SJCRH30 (cell line): ENCODE measurements around the gene VCP. TPM values are rescaled to one million over a fixed set of nuclear protein-coding genes. Genes with fewer than 3 reads are reported as not detected.
A peak's percentile ranks its signal among the peaks of the same experiment; 100 is the strongest.

Experiments
- DNase-seq, 2 experiments: peaks; one replicate each; pipeline ENCODE4 v3.0.0-alpha.2; 2015 to 2020
- H3K27ac ChIP-seq: fragments of 250-450 bp; sonication (Bioruptor Pico); 2 replicates; pipeline ENCODE4 v1.5.1; 2020; ENCODE audit warnings: mild to moderate bottlenecking, moderate library complexity
- H3K27me3 ChIP-seq: fragments of 250-450 bp; sonication (Bioruptor Pico); 2 replicates; pipeline ENCODE4 v1.5.1; 2020; ENCODE audit warnings: mild to moderate bottlenecking, moderate library complexity
- H3K36me3 ChIP-seq: fragments of 250-450 bp; sonication (Bioruptor Pico); 2 replicates; pipeline ENCODE4 v1.5.1; 2020; ENCODE audit warnings: mild to moderate bottlenecking, moderate library complexity
- H3K4me1 ChIP-seq: fragments of 250-450 bp; sonication (Bioruptor Pico); 2 replicates; pipeline ENCODE4 v1.5.1; 2020; ENCODE audit warnings: mild to moderate bottlenecking, moderate library complexity
- H3K4me3 ChIP-seq: fragments of 250-450 bp; sonication (Bioruptor Pico); 2 replicates; pipeline ENCODE4 v1.5.1; 2020; ENCODE audit warnings: mild to moderate bottlenecking, moderate library complexity
- H3K9me3 ChIP-seq: fragments of 250-450 bp; sonication (Bioruptor Pico); replicated peaks from 2 replicates; pipeline ENCODE4 v1.5.1; 2020; ENCODE audit warnings: mild to moderate bottlenecking, moderate library complexity
- total RNA-seq: library from RNA; depleted of rRNA; stranded (reverse); fragments of >200 nt; shearing (Covaris generic); gene quantifications from 2 replicates; pipeline ENCODE4 v1.2.3, GENCODE V29; 2014

VCP gene
- total RNA-seq, 1 experiment from 2014 or later, result 219 TPM

DNA sequence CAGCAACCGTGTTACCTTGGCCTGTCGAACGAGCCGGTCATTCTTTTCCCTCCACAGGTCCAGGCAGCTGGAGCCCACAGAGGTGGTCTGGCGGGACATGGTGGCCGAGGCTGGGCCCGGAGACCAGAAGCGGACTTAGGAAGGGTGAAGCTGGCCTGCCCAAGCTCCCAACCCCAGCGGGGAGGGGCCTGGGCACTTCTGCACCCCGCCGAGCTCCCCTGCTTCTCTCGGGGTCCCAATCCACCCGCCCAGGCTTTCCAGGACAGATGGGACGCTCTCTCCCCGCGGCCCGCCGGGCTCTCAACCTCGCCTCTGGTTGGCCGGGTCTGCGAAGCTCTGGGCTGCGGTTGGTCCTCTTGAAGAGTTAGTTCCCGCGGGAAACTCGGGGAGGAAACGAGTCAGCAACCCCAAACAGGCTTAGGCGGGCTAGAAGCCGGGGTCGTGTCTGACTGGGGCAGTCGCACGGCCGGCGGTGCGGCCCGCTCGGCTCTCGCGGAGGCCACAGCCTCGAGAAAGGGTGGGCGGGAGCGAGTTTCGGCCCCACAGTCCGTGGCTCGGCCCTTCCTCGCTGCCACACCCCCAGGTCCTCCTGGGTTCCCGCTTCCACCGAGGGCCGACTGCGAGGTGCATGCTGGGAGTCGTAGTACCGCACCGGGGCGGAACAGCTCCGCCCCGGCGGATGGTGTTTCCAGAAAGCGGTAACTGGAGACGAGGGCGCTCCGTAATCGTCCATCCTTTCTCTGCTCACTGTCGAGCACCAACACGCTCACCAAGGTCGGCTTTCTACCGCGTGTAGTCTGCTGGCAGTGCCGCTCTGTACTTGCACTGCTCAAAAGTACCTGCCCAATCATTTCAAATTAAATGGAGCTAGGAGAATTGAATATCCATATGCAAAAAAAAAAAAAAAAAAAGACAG lies 7.3 kb upstream of the VCP start, which contains the start of gene FANCG:
TSS of gene FANCG (minus strand) at position 517 of the 916 bp plus-strand sequence. CDS start at position 99, 418 bp downstream.
- H3K27me3 ChIP-seq, result no peaks in the 10 kb centered on the region
- peaks cover 13% of the 10 kb centered on the region; the same call in 1 of the 2 replicates for H3K36me3 ChIP-seq
- peak within 1 kb of the TSS; percentile 90 for H3K27ac ChIP-seq

DNA sequence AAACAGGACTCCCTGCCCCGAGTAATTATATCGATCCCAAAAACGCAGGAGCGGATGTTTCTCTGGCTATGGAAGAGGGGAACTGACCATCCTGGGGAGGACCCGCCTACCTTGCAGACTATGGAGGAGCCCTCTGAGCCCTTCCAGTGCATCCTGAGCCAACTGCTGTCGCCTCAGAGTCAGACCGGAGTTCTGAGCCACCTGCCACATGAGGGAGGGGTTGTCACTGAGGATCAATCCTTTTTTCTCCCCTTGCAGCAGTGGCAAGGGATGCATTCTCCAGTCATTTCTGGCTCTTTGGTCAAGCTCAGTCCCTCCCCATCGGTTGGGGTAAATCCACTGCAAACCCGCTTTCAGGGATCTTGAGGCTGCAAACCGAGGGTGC lies 6.6 kb upstream of the VCP start:
- no peaks in the 10 kb centered on the region for H3K4me1 ChIP-seq
- H3K27ac ChIP-seq, result peak overlapping the region; percentile 90
- peak; percentile 10 to 37 for DNase-seq
- no peaks in the 10 kb centered on the region for H3K27me3 ChIP-seq
- H3K36me3 ChIP-seq, result peaks cover 16% of the 10 kb centered on the region; the same call in 1 of the 2 replicates
- no peaks in the 10 kb centered on the region for H3K9me3 ChIP-seq
- H3K4me3 ChIP-seq, result peak overlapping the region; percentile 70

More for the DNA sequence above, 7.3 kb upstream of the VCP start, which contains the start of gene FANCG:
- no peaks in the 10 kb centered on the region for H3K4me1 ChIP-seq
- DNase-seq, result peak; percentile 90 to 93
- H3K9me3 ChIP-seq, result no peaks in the 10 kb centered on the region
- peak within 1 kb of the TSS; percentile 70 for H3K4me3 ChIP-seq

DNA sequence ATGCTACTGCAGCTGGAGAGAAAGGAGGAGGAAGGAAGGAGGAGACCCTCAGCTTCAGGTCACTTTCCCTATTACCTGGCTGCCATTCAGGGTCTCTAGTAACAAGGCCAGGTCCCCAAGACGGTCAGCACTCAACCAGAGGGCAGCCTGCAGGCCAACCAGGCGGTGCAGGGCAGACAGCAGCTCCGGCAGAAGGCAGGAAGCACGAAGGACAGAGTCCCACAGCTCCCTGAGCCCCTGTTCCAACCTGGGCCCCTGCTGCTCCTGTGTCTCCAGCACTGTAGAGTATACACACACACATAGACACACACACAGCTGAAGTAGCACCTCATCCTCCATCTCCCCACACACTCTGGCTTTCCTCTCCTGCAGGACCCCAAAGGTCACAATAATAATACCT lies 5.6 kb upstream of the VCP start:
- Histone ChIP-seq H3K4me1 (no peaks in the 10 kb centered on the region), H3K27ac (no peak overlapping the region), H3K36me3 (peaks cover 25% of the 10 kb centered on the region; the same call in 1 of the 2 replicates), H3K9me3 (no peaks in the 10 kb centered on the region), H3K4me3 (peak overlapping the region; percentile 70), H3K27me3 (no peaks in the 10 kb centered on the region)
- DNase-seq, result no peak

DNA sequence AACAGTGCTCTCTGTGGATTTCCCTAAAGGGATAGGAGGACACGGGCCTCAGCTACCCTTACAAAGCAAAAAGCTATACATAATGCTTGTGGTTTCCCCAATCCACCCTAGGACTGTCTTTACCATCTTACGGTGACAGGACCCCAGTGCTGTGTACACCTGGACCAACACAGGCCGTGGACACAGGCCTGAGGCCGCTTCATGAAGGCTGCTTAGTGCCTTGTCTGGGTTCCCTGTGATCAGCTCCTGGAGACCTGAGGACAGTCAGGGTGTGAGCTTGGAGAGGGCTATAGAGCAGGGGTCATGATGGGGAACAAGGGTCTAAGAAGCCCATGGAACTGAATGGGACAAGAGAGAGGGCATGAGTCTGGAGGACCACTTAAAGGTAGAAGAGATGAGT lies 4.4 kb upstream of the VCP start:
- DNase-seq, result no peak
- Histone ChIP-seq H3K9me3 (no peaks in the 10 kb centered on the region), H3K4me1 (no peaks in the 10 kb centered on the region), H3K27me3 (no peaks in the 10 kb centered on the region), H3K27ac (no peak overlapping the region), H3K36me3 (peaks cover 25% of the 10 kb centered on the region; the same call in 1 of the 2 replicates), H3K4me3 (no peak overlapping the region)

DNA sequence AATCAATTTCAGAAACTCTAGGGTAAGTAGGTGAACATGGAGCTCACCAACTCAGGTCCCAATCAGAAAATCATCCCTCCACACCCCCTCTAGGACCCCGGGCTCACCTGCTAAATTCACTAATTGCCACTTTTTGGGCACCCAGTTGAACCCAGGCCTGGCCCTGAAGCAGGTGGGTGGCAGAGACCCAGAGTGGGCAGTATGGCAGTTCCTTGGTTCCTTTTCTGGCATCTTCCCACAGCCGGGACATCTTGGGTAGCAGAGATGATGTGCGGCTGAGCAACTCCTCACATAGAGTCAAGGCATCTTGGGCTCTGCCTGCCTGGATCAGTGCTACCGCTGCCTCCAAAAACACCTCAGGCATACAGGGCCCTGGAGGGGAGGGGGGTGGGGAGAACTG lies 2.9 kb upstream of the VCP start:
- Histone ChIP-seq H3K4me1 (no peaks in the 10 kb centered on the region), H3K27me3 (no peaks in the 10 kb centered on the region), H3K9me3 (no peaks in the 10 kb centered on the region), H3K4me3 (no peak overlapping the region), H3K36me3 (peaks cover 30% of the 10 kb centered on the region; the same call in 1 of the 2 replicates), H3K27ac (no peak overlapping the region)
- DNase-seq, result no peak

DNA sequence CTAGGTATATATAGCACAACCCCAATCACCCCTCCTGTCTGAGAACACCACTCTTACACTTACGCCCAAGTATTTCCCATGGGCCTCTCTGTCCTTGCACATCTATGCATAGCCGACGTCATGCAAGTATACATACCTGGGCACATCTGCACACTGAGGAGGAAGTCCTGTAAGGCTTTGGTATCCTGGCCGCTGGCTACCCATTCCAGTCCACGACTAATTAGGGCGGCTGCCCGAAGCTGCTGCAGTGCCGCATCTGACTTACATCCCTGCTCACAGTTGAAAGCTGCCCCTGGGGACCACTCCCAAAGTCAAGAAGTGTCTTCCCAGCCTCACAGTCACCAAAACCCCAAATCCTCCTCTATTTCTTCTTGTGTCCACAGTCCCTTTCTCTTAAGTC lies 2.4 kb upstream of the VCP start:
- Histone ChIP-seq H3K36me3 (peaks cover 34% of the 10 kb centered on the region; the same call in 1 of the 2 replicates), H3K4me3 (no peak overlapping the region), H3K4me1 (no peaks in the 10 kb centered on the region; the same call in 1 of the 2 replicates), H3K9me3 (no peaks in the 10 kb centered on the region), H3K27ac (no peak overlapping the region), H3K27me3 (no peaks in the 10 kb centered on the region)
- DNase-seq, result no peak

DNA sequence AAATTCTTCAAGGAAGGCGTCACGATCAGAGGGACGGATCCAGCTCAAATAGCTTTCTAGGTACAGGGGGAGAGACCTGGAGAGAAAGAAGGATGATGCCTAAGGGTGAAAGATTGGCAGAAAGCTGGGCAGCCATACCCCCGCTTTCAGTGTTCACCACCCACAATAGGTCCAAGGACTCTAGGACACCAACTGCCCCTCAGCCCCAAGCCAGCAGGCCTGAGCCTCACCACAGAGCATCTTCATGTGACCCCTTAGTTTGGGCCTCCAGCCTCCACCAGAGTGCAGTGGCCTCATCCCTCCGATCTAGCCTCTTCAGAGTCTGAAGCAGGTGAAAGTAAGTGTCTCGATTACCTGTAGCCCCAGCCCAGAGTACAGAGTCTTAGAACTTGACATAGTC lies 1.7 kb upstream of the VCP start:
- Histone ChIP-seq H3K9me3 (no peaks in the 10 kb centered on the region), H3K27ac (no peak overlapping the region), H3K27me3 (no peaks in the 10 kb centered on the region), H3K36me3 (peaks cover 37% of the 10 kb centered on the region; the same call in 1 of the 2 replicates), H3K4me1 (no peaks in the 10 kb centered on the region; the same call in 1 of the 2 replicates), H3K4me3 (no peak overlapping the region)
- no peak for DNase-seq

DNA sequence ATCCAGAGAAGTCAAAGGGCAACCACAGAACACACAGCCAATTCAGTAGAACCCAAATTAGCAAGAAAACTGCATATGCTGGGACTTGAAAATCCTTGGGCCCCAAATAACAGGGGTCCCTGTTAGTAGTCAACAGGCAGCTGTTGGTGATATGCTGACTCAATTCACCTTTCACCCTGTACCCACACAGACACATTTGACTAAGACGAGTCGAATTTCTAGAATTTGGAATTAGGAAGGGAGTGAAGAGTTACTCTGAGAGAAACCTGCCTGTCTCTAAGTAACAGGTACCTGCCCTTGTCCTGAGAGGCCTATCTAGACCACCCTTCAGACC lies 821 bp upstream of the VCP start:
- Histone ChIP-seq H3K36me3 (peaks cover 40% of the 10 kb centered on the region), H3K4me3 (no peak overlapping the region), H3K27me3 (no peaks in the 10 kb centered on the region), H3K27ac (peak overlapping the region; percentile 16; the same call in 1 of the 2 replicates), H3K4me1 (no peaks in the 10 kb centered on the region; the same call in 1 of the 2 replicates), H3K9me3 (no peaks in the 10 kb centered on the region)
- no peak for DNase-seq

DNA sequence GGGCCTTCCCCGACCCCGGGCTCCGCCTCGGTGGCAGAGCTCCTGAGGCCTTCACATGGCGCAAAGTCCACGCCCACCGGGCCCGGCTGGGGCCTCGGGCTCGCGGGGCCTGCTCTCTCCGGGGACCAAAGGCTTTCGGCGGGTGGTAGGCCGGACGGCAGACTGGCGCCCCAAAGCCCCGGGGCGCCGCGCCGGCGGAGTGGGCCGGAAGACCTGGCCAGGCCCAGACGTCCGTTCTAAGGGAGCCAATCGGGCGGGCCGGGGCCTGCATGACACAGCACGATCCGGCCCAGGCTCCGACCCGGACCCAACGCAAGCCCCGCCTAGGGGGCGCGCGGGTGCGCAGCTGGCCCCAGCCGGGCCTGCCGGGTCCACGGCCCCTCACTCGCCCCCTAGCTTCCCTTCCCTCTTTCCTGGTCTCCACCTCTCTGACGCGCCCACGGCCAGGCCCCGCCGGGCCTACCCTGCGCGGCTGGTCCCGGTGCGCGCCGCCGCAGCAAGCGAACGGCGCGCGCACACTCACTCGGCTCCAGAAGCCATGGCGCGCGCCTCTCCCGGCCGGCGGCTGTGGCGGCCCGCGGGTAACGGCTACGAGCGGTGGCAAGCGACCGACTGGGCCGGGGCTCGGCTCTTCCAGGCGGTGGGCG lies 488 bp downstream of the VCP start:
- H3K36me3 ChIP-seq, result peaks cover 51% of the 10 kb centered on the region
- H3K9me3 ChIP-seq, result no peaks in the 10 kb centered on the region
- H3K4me3 ChIP-seq, result peak overlapping the region; percentile 80
- no peaks in the 10 kb centered on the region; the same call in 1 of the 2 replicates for H3K4me1 ChIP-seq
- H3K27me3 ChIP-seq, result no peaks in the 10 kb centered on the region
- H3K27ac ChIP-seq, result peak overlapping the region; percentile 88
- peak; percentile 76 to 78 for DNase-seq

DNA sequence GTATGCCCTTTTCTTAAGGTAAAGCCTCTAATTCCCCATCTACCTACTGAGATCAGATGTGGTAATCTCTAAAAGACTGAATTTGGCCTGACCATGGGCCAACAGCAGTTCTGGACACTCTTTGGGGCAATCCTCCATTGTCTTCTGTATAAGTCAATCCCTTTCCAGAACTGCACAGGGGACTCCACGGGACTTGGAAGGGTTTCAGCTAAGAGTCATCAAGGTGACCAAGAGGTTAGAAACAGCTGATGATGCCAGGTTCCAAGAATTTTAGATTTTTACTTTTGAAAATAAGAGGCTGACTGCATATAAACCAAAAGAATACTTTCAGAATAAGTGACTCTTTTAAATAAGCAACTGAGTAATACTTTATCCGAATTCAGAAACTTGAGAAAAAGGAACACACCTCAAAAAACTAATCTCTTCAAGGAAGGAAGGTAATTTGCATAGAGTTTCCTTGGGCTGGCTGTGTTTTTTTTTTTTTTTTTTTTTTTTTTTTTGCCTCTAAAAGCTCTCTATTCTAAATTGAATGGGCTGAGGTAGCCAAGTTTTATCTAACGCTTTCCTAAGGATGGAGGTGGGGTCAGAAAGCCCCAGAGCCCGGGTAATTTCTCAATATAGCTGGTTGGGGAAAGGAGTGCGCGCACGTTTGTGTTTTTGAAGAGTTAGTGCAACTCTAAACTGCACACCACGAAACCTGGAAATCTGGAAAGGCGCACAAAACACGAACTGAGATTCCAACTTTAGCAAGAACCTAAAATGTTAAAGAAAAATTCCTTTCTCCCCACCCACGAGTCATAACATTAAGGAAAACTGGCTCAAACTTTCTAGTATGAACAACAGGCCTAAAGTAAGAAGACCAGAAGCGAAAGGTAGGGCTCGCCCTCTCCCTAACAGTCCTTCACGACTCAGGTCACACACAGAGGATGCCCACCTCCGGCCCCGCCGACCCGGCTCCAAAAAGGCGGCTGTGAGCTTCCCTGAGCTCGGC lies 1.3 kb downstream of the VCP start:
- H3K4me1 ChIP-seq, result no peaks in the 10 kb centered on the region; the same call in 1 of the 2 replicates
- no peaks in the 10 kb centered on the region for H3K27me3 ChIP-seq
- H3K9me3 ChIP-seq, result no peaks in the 10 kb centered on the region
- no peak for DNase-seq
- peaks cover 49% of the 10 kb centered on the region for H3K36me3 ChIP-seq
- peak overlapping the region; percentile 88 for H3K27ac ChIP-seq
- peak overlapping the region; percentile 80 for H3K4me3 ChIP-seq

DNA sequence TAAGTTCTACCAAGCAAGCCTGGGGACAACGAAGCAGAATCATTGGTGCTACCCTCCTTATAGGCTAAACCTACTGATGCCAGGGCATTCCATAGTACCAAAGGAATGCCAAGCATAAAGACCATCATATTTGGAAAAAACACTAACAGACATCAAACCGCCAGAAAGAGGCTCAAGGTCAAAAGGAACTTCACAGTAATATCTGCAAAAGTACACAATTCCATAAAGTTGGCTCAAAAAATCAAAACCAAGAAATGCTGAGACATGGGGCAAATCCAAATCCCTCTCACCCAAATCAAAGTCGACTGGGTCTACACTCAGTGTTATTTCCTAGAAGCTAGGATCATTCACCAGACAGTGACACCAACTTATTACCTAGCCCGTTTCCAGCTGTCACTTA lies 3.4 kb downstream of the VCP start:
- DNase-seq, result no peak
- no peak overlapping the region for H3K4me3 ChIP-seq
- peaks cover 61% of the 10 kb centered on the region for H3K36me3 ChIP-seq
- H3K27me3 ChIP-seq, result no peaks in the 10 kb centered on the region
- H3K4me1 ChIP-seq, result no peaks in the 10 kb centered on the region; the same call in 1 of the 2 replicates
- H3K9me3 ChIP-seq, result no peaks in the 10 kb centered on the region
- no peak overlapping the region for H3K27ac ChIP-seq

DNA sequence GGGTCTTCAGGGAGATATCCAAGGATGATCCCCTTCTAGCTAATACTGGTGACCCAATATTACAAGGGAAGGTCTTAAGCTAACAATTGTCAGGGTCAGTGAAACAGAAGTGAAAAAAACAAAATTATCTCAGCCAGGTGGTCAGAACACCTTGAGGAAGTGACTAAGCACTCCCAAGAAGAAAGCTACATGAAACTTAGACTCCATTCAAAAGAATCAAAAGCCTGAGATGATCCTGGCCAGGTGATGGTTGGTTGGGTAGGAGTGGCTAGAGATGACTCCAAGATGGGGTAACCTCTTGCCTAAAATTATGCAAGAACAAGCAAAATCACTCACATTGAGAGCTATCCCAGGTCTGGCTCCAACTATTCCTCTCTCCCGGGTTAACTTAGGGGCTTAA lies 5.4 kb downstream of the VCP start:
- Histone ChIP-seq H3K27me3 (no peaks in the 10 kb centered on the region), H3K4me1 (no peaks in the 10 kb centered on the region; the same call in 1 of the 2 replicates), H3K36me3 (peaks cover 72% of the 10 kb centered on the region), H3K27ac (no peak overlapping the region), H3K9me3 (no peaks in the 10 kb centered on the region), H3K4me3 (no peak overlapping the region)
- no peak for DNase-seq

DNA sequence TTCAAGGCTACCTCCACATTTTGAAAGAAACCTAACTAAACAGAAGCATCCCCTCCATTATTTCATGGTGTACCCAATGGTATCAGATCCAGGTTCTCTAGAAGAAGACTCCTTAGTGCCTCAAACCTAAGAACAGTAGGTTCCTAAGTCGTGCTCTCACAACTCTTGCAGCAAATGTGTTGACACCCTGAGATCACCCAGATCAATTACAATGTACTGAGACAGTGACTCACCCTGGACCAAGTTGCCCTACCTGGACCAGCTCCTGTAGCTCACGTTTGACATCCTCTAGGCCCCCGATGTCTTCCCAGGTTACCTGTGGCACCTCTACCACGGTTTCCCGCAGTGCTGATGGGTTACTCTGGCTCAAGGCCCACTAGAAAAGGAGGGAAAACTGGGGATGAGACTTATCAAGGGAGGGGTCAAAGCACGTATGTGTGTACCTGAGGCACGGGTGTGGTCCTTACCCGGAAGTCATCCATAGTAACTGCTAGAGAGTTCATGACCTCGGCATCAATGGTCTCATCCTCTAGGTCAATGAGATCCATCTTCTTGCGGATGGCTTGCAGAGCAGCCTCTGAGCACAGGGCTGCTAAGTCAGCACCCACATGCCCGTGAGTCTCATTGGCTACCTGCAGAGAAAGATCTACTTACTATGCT lies 11.7 kb downstream of the VCP start:
- H3K9me3 ChIP-seq, result no peaks in the 10 kb centered on the region

DNA sequence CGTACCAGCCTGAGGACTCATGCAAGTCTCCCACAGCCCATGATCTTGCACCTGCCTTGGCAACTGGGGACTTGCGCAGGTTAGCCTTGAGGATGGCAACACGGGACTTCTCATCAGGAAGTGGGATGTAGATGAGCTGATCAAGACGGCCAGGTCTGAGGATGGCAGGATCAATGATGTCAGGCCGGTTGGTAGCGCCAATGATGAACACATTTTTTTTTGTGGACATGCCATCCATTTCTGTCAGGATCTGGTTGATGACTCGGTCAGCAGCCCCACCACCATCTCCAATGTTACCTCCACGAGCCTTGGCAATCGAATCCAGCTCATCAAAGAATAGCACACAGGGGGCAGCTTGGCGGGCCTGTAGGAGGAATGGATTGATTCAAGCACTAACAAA lies 13.0 kb downstream of the VCP start:
- Histone ChIP-seq H3K9me3 (no peaks in the 10 kb centered on the region), H3K4me3 (no peak overlapping the region), H3K27ac (no peak overlapping the region), H3K36me3 (peaks cover 97% of the 10 kb centered on the region), H3K27me3 (no peaks in the 10 kb centered on the region), H3K4me1 (no peaks in the 10 kb centered on the region; the same call in 1 of the 2 replicates)
- no peak for DNase-seq

More for the DNA sequence above, 11.7 kb downstream of the VCP start:
- Histone ChIP-seq H3K4me3 (no peak overlapping the region), H3K27me3 (no peaks in the 10 kb centered on the region), H3K36me3 (peaks cover 99% of the 10 kb centered on the region), H3K4me1 (no peaks in the 10 kb centered on the region), H3K27ac (no peak overlapping the region)
- no peak for DNase-seq
